ES-I3 (cell line): ENCODE measurements around the gene MYO3B.

Experiments
- H3K36me3 ChIP-seq: 2 replicates; pipeline ENCODE4 v1.6.1; 2013; ENCODE audit warnings: mild to moderate bottlenecking, low read length, control low read depth, moderate library complexity; ENCODE audit not compliant: insufficient read depth
- H3K4me1 ChIP-seq: 2 replicates; pipeline ENCODE4 v1.6.1; 2013; ENCODE audit warnings: mild to moderate bottlenecking, control low read depth, low read length; ENCODE audit not compliant: insufficient read depth
- H3K9ac ChIP-seq: 2 replicates; pipeline ENCODE4 v1.6.1; 2013; ENCODE audit warnings: low read depth, mild to moderate bottlenecking, low read length, moderate library complexity
- H3K9me3 ChIP-seq: 2 replicates; pipeline ENCODE4 v1.6.1; 2013; ENCODE audit warnings: mild to moderate bottlenecking, low read length, moderate library complexity; ENCODE audit not compliant: control insufficient read depth, insufficient read depth

The MYO3B gene

GRCh38 chr2:170503971-170504809 is 326.2 kb downstream of the MYO3B start:
- no peaks in the 10 kb centered on the region for H3K9me3 ChIP-seq
- H3K4me1 ChIP-seq, result peaks cover 57% of the 10 kb centered on the region
- H3K36me3 ChIP-seq, result no peaks in the 10 kb centered on the region
- H3K9ac ChIP-seq, result peak overlapping the region; percentile 32; the same call in 1 of the 2 replicates

- peak overlapping the region; percentile 32; the same call in 1 of the 2 replicates for H3K9ac ChIP-seq
- no peaks in the 10 kb centered on the region for H3K36me3 ChIP-seq
- no peaks in the 10 kb centered on the region for H3K9me3 ChIP-seq
- peaks cover 57% of the 10 kb centered on the region for H3K4me1 ChIP-seq
Observed at GRCh38 chr2:170504810-170505145, 326.8 kb downstream of the MYO3B start.

- no peaks in the 10 kb centered on the region for H3K9me3 ChIP-seq
- H3K36me3 ChIP-seq, result no peaks in the 10 kb centered on the region
- no peak overlapping the region for H3K9ac ChIP-seq
- peaks cover 48% of the 10 kb centered on the region for H3K4me1 ChIP-seq
Observed at GRCh38 chr2:170505631-170506275, 327.8 kb downstream of the MYO3B start.

GRCh38 chr2:170509452-170510193 is 331.7 kb downstream of the MYO3B start:
- H3K4me1 ChIP-seq, result peaks cover 18% of the 10 kb centered on the region
- no peak overlapping the region for H3K9ac ChIP-seq
- no peaks in the 10 kb centered on the region for H3K9me3 ChIP-seq
- no peaks in the 10 kb centered on the region for H3K36me3 ChIP-seq

GRCh38 chr2:170512266-170512665 is 334.3 kb downstream of the MYO3B start:
- 0 out of 2 replicates have a peak, but pooled peaks cover 4% of the 10 kb centered on the region for H3K4me1 ChIP-seq
- H3K9ac ChIP-seq, result no peak overlapping the region
- H3K36me3 ChIP-seq, result no peaks in the 10 kb centered on the region
- no peaks in the 10 kb centered on the region for H3K9me3 ChIP-seq

DNA sequence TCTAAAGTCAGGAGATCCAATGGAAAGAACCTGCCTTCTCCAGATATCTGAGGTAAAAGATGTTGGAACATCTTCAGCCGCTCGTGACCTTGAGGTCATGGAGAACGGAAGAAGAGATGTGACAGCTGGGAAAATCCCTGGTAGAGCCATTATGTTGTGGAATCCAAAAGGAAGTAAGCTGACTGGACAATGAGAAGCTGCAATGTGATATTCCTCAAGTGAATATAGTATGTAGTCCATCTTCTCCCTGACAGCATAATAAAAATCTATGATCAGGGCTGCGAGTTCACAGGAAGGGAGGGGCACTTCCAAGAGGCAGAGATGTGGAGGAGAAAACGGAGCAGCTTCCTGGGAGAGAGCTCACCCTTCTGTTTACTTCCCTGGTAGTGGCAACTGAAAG is 336.2 kb downstream of the MYO3B start:
- Histone ChIP-seq H3K9ac (no peak overlapping the region), H3K9me3 (no peaks in the 10 kb centered on the region), H3K36me3 (no peaks in the 10 kb centered on the region), H3K4me1 (0 out of 2 replicates have a peak, but pooled peaks cover 4% of the 10 kb centered on the region)

GRCh38 chr2:170517538-170517937 is 339.6 kb downstream of the MYO3B start:
- Histone ChIP-seq H3K36me3 (no peaks in the 10 kb centered on the region), H3K9ac (no peak overlapping the region), H3K9me3 (no peaks in the 10 kb centered on the region), H3K4me1 (no peaks in the 10 kb centered on the region)

DNA sequence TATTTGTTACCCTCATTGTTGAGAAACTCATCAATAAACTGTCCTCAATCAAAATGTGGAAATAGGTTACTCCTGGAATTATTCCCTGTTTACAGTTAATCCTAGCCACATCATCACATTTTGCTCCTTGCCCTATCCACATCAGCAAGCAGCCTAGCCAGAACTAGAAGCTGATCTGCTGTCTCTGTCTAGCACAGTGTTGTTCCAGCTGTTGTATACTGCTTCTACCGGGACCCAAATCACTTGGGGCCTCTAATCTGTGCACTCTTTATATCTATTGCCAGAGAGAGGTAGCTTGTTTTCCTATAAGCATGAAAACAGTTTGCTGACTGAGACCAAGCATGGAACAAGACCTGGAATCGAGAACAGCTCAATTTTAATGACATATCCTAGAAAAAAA is 341.0 kb downstream of the MYO3B start:
- no peak overlapping the region for H3K9ac ChIP-seq
- no peaks in the 10 kb centered on the region for H3K4me1 ChIP-seq
- H3K9me3 ChIP-seq, result no peaks in the 10 kb centered on the region
- H3K36me3 ChIP-seq, result no peaks in the 10 kb centered on the region

GRCh38 chr2:170521299-170521698 is 343.4 kb downstream of the MYO3B start:
- H3K9me3 ChIP-seq, result no peaks in the 10 kb centered on the region
- no peak overlapping the region for H3K9ac ChIP-seq
- no peaks in the 10 kb centered on the region for H3K36me3 ChIP-seq
- H3K4me1 ChIP-seq, result peaks cover 9% of the 10 kb centered on the region

GRCh38 chr2:170523506-170523905 is 345.6 kb downstream of the MYO3B start:
- Histone ChIP-seq H3K36me3 (no peaks in the 10 kb centered on the region), H3K4me1 (peaks cover 9% of the 10 kb centered on the region), H3K9ac (no peak overlapping the region), H3K9me3 (no peaks in the 10 kb centered on the region)

GRCh38 chr2:170524828-170525565 is 347.1 kb downstream of the MYO3B start:
- no peaks in the 10 kb centered on the region for H3K36me3 ChIP-seq
- H3K9me3 ChIP-seq, result no peaks in the 10 kb centered on the region
- H3K9ac ChIP-seq, result no peak overlapping the region
- H3K4me1 ChIP-seq, result peaks cover 11% of the 10 kb centered on the region

DNA sequence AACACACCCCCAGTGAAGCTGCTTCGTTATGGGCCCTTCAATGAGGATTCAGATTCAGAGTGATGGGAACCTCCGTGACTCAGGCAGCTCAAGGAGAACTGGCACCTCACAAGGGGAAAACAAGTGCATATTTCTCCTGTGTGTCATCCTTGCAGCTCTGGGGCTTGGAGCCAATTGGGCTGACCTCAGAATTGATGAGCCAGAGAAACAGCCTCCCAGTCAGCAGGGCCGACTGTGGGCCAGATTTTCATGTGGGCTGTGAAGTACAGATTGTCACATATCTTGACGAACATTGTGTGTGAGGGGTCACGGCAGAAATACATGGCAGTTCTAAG is 347.6 kb downstream of the MYO3B start:
- Histone ChIP-seq H3K9me3 (no peaks in the 10 kb centered on the region), H3K36me3 (no peaks in the 10 kb centered on the region), H3K4me1 (peaks cover 15% of the 10 kb centered on the region), H3K9ac (no peak overlapping the region)

DNA sequence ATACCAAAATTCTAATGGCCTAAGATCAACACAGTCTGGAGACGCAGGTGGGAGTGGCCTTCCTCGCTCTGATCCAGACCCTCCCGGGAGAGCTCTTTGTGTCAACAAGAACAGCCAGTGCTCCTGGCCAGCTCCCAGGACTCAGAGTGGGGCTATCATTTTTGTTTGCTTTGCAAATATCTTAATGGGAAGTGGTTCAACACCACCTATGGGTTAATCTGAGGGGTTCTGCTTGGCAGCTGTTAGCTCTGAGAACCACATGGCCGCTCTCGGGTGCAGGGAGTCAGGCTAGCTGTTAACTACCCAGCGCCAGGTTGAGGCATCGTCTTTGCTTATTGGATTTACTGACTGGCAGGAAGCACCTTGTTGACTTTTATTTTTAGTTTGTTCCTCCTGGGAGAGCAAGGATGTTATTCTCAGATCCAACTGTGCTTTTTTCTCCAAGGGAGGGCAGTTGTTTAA is 352.4 kb downstream of the MYO3B start:
- Histone ChIP-seq H3K9me3 (no peaks in the 10 kb centered on the region), H3K36me3 (no peaks in the 10 kb centered on the region), H3K9ac (no peak overlapping the region), H3K4me1 (peaks cover 12% of the 10 kb centered on the region)
